Measurements from ENCODE around the gene GPS1. TPM values are rescaled to one million over a fixed set of nuclear protein-coding genes. Genes with fewer than 3 reads are reported as not detected.
A peak's percentile ranks its signal among the peaks of the same experiment; 100 is the strongest.

The GPS1 gene
- total and polyA plus RNA-seq, 10 of the 15 experiments (the other 5 are each of a cell fraction or from before 2014, with no cell fraction given) = 2.2 to 146 (median 77.7) TPM

- TF ChIP-seq CUX1 (IDR thresholded peaks at IDR 0.05; ENCODE audit: insufficient replicate concordance, low read depth, low read length) (no peak), SMC3 (IDR thresholded peaks at IDR 0.05; ENCODE audit: borderline replicate concordance, low read length) (no peak), IRF4 (IDR thresholded peaks at IDR 0.05; ENCODE audit: low read depth, low read length) (no peak), MLLT1 (IDR thresholded peaks at IDR 0.05) (no peak), TAF1 (IDR thresholded peaks at IDR 0.05; ENCODE audit: borderline replicate concordance, low read depth, low read length) (no peak; the same call in 1 of the 2 replicates), YY1 (IDR thresholded peaks at IDR 0.05; ENCODE audit: low read depth, low read length) (peak; percentile 85), IRF3 (IDR thresholded peaks at IDR 0.05) (peak; percentile 47), TCF3 (IDR thresholded peaks at IDR 0.05; ENCODE audit: borderline replicate concordance, insufficient read depth, low read depth, low read length) (no peak), ZNF274 (IDR thresholded peaks at IDR 0.05; ENCODE audit: insufficient read depth, insufficient read length) (no peak), CEBPB (IDR thresholded peaks at IDR 0.05; ENCODE audit: borderline replicate concordance in 1 of 2, low read depth in 2 of 2, low read length in 2 of 2) (no peak), RAD51 (IDR thresholded peaks at IDR 0.05) (no peak), CREB1 (IDR thresholded peaks at IDR 0.05; ENCODE audit: low read depth) (peak; percentile 50; the same call in 1 of the 2 replicates), NR2F1 (conservative IDR thresholded peaks at IDR 0.05) (peak; percentile 86), SMAD1 (IDR thresholded peaks at IDR 0.05; ENCODE audit: low read depth, partially characterized antibody) (no peak), NFYA (IDR thresholded peaks at IDR 0.05; ENCODE audit: borderline replicate concordance, low read depth, low read length) (no peak), FOS (IDR thresholded peaks at IDR 0.05; ENCODE audit: borderline replicate concordance, extremely low read depth, insufficient read length) (no peak), CHD2 (IDR thresholded peaks at IDR 0.05; ENCODE audit: borderline replicate concordance, low read depth, low read length) (no peak), MYC (IDR thresholded peaks at IDR 0.05; ENCODE audit: insufficient read depth, insufficient read length, insufficient replicate concordance, low read length, severe bottlenecking) (peak; percentile 46), SKIL (IDR thresholded peaks at IDR 0.05; ENCODE audit: low read depth, poor library complexity, severe bottlenecking) (no peak)
These were observed 14.4 kb upstream of the GPS1 start, which contains the start of gene DCXR (continued) for GRCh38 chr17:82037092-82037888.
